D721Med (cell line): ENCODE measurements around the gene CPEB3.
"Not testable (repeated sequence)": the region's sequence is repeated elsewhere in the genome, so short reads cannot be mapped to it uniquely, and the experiment has no call there.

Source experiments
- DNase-seq: peaks from one replicate; pipeline ENCODE4 v3.0.0; 2011; ENCODE audit warnings: low spot score; ENCODE audit not compliant: insufficient read length
- FAIRE-seq: peaks from 2 replicates; lab custom pipeline; 2011; peaks lifted over from hg19 to GRCh38; lab: Jason Lieb, UNC
- CTCF ChIP-seq: IDR thresholded peaks from 2 replicates; pipeline ENCODE4 v1.5.1; 2012; ENCODE audit warnings: mild to moderate bottlenecking, control low read depth; ENCODE audit not compliant: insufficient read depth; ENCODE audit errors: missing control alignments

The CPEB3 gene

GRCh38 chr10:92290837-92291615, at the start of gene CPEB3, which contains the start of gene MARCHF5:
CPEB3 (minus strand) TSS chr10:92291078; CDS start chr10:92240350, 50,728 bp downstream.
MARCHF5 (plus strand) TSS chr10:92291167; CDS start chr10:92291495, 328 bp downstream.
- DNase-seq (peak; percentile 74), FAIRE-seq (no peak)
- TF ChIP-seq CTCF, result peak; percentile 21

- DNase-seq, FAIRE-seq: not testable (repeated sequence)
Measured at GRCh38 chr10:92329927-92330326, 39.0 kb upstream of the CPEB3 start.

GRCh38 chr10:92328993-92329392, 38.1 kb upstream of the CPEB3 start:
- no peak for TF ChIP-seq CTCF
- FAIRE-seq (no peak), DNase-seq (no peak)

GRCh38 chr10:92327445-92328433, 36.9 kb upstream of the CPEB3 start:
- DNase-seq (no peak), FAIRE-seq (peak; percentile 95)
- no peak for TF ChIP-seq CTCF

GRCh38 chr10:92323079-92323478, 32.2 kb upstream of the CPEB3 start:
- DNase-seq, result no peak
- FAIRE-seq, result no peak
- TF ChIP-seq CTCF, result no peak

- no peak for TF ChIP-seq CTCF
- no peak for DNase-seq
- no peak for FAIRE-seq
Measured at GRCh38 chr10:92316610-92317009, 25.7 kb upstream of the CPEB3 start.

GRCh38 chr10:92313750-92314149, 22.9 kb upstream of the CPEB3 start:
- DNase-seq (no peak), FAIRE-seq (no peak)
- no peak for TF ChIP-seq CTCF
